Measurements from ENCODE around the gene SH3TC1. TPM values are rescaled to one million over a fixed set of nuclear protein-coding genes. Genes with fewer than 3 reads are reported as not detected.

SH3TC1 gene
- polyA plus RNA-seq, 3 donors, result 11.1 to 16.3 (median 14.2) TPM

DNA sequence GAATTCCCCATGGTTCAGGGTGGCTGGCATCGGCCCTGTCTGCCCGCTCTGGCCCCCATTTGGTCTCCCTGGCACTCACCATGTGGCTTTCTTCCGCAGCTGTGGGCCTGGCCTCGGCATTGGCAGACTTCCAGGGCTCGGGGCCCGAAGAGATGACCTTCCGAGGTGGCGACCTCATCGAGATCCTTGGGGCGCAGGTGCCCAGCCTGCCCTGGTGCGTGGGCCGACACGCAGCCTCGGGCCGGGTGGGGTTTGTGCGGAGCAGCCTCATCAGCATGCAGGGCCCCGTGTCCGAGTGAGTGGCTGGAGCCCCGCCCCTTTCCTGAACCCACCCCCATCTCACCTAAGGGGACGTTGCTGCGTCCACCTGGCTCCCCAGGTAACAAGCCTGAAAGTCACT, 20.1 kb downstream of the SH3TC1 start:
- H3K27ac ChIP-seq (ENCODE audit: low read depth, low read length), result no peak overlapping the region
- 61 to 86% (median 76%) methylated on average over 20 to 21 of the region's 21 CpGs for WGBS, 3 donors

DNA sequence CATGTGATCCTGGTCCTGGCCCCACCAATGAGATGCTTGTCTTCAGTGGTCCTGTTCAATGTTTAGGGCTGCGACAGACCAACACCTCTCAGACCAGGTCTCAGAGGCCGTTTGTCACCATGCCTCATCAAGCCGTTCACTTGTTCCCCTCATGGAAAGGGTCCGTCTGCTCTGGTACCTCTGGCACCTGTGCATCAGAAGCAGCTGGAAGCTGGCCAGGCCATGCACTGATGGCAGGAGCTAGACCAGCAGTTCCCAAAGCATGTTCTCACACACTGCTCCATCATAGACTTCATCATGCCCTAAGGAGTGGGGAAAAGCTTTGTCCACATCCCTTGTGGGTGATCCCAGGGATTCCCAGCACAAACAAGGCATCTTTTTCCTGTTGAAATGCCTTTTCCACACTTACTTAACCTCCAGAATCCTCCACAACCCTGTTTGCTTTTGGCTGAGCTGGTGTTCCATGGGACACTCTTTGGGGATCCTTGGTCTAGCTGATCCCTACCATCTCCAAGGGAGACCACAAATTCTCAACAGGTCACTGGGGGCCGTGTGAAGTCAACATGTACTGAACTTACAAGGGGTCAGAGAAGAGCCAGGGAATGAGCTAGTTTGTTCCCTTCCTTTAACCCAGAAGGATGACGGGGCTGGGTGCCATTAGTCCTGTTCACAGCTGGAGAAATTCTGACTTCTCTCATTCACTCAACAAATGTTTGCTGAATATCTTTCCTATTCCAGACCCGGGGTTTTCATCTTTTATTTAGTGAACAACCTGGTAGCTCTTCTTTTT, 21.8 kb downstream of the SH3TC1 start:
- 83 to 91% (median 86%) methylated on average over 7 of the region's 7 CpGs for WGBS, 3 donors
- H3K27ac ChIP-seq (ENCODE audit: low read depth, low read length), result no peak overlapping the region

DNA sequence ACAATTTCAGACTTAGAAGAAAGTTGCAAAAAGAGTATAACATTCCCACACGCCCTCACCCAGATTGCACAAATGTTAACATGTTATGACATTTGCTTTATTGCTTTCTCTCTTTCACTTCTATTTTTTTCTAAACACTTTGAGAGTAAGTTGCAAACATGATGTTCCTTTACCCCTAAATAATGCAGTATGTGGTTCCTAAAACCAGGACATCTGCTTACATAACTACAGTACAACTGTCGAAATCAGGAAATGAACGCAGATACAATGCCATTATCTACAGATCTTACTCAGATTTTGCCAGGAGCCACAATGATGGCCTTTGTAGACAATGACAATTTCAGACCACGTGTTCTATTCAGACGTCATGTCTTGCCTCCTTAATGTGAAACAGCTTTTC, 22.4 kb downstream of the SH3TC1 start:
- no peak overlapping the region for H3K27ac ChIP-seq (ENCODE audit: low read depth, low read length)
- 34 to 80% (median 37%) methylated on average over 5 of the region's 5 CpGs for WGBS, 3 donors

DNA sequence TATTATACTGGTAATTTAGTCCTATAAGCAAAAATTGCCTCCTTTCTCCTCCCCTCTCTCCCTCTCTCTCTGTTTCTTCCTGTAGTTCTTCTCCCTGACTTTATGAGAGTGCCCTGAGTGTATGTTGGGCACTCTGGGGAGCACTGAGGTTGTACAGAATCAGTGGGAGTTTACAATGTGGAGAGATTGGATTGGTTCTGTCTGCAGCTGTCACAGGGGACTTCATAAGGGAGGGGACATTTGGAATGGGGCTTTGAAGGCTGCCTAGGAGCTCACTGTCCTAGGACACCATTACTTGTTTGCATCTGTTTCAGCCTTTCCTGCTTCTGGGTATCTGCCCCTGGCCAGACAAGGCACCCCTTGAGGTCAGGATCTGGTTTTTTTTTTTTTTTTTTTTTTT, 22.9 kb downstream of the SH3TC1 start:
- H3K27ac ChIP-seq (ENCODE audit: low read depth, low read length), result no peak overlapping the region

DNA sequence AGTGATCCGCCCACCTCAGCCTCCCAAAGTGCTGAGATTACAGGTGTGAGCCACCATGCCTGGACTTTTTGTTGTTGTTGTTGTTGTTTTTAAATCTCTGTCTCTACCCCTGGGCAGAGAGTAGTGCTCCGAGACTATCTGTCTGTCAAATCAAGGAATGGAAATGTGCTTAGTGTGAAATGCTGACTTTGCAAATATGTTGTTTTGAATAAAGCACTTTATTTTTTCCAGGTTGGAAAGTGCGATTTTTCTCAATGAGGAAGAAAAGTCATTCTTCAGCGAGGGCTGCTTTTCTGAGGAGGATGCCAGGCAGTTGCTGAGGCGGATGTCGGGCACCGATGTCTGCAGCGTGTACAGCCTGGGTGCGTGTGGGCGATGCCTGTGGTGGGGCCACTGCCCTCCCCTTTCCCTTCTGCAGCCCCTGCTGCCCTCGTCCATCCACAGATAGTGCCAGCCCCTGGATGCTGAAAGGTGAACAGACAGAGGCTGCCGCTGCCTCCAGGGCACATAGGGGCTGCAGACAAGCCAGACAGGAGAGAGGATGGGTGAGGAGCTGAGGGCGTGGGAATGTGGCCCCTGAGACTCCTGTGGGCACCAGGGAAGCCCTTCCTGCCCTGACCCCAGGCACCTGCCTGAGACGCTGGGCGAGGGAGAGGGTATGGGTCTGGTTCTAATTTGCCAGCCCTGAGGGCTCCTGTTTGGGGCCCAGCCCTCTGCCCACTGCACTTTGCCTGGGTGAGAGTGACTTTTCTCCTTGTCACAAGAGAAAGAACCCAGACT, 23.7 kb downstream of the SH3TC1 start:
- WGBS, 3 donors, result 94 to 96% (median 95%) methylated on average over 15 of the region's 15 CpGs
- H3K27ac ChIP-seq (ENCODE audit: low read depth, low read length), result no peak overlapping the region

DNA sequence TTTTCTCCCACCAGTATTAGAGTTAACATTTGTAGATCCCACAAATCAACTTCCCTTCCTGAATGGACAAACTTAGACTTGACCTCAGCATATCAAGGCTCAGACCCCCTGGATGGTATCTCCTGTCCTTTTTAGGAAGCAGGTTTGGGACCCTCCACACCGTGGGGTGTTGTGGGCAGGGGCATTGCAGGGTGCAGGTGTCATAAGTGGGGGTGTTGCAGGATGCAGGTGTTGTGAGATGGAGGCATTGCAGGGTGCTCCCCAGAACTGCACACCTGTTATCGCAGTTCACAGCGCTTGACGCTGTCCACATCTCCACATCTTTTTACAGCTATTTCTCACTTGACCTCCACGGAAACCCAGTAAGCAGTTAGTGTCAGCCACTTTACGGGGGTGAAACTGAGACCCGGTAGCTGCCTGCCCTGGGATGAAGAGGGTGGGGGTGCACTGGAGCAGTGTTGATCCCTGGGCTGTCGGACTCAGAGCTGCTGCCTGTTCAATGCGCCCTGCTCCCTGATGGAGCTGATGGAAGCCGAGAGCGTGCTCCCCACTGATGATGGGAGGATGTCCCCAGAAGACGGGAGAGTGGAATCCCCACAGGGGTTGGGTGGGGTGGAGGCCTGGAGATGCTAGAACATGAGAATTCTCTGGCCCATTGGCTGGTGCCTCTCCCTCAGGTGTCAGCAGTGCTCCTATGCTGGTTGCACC, 25.3 kb downstream of the SH3TC1 start:
- no peak overlapping the region for H3K27ac ChIP-seq (ENCODE audit: low read depth, low read length)
- 76 to 92% (median 78%) methylated on average over 12 of the region's 12 CpGs for WGBS, 3 donors

DNA sequence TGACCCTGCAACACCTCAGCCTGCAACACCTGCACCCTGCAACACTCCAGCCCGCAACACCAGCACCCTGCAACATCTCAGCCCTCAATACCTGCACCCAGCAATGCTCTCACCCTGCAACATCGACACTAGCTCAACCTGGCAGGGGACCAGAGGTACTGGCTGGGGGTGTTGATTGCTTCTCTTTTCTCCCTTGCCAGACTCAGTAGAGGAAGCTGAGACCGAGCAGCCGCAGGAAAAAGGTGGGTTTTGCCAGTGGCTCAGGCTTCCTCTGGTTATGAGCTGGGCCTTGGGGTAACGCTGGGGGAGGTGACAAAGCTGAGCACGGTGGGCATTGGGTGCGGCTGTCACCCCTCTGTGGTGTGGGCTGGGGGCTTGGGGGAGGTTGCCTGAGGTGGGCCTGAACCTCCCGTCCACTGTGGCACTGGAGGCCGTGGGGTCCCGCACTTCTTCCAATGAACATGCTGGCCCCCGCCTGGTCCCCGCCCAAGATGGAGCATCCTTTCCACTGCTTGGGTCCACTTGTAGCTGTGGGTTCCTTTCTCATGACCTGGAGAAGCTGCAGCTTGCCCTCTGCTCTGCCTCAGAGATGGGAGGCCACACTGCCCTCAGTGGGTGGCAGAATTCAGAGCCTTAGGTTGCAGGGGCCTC, 26.0 kb downstream of the SH3TC1 start:
- H3K27ac ChIP-seq (ENCODE audit: low read depth, low read length), result no peak overlapping the region
- WGBS, 3 donors, result 50 to 71% (median 59%) methylated on average over 11 to 12 of the region's 12 CpGs

DNA sequence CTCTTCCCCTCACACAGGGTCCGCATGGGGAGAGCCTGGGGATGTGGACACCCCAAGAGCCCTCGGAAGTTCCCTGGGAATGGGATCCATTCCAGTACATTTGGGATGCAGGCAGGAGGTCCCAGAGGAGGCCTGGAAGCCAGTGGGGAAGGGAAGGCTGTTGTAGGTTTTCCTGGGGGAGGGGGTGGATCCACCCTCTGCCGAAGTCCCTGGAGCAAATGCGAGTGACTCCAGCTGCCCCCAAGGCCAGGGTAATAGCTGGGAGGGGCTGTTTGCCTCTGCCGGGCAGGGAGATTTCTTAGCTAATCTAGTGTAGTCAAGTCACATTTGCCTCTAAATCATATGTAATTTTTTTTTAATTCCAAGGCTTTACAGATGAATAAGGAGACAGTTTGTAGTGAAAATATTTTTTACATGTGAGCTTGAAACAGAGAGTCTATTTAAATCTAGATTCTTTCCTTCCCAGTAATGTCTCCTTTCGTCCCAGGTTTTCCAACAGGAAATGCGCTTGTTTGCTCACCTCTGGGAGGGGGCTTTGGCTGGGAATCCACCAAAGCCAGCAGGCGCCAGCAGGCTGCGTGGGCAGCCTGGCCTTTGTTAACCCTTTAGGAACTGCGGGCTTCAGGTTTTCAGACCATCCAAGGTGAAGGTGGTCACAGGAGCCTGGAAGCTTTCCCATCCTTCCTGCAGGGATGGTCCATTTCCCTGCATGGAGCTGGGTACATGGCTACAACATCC, 26.8 kb downstream of the SH3TC1 start:
- WGBS, 3 donors, result 25 to 59% (median 59%) methylated on average over 10 of the region's 10 CpGs
- no peak overlapping the region for H3K27ac ChIP-seq (ENCODE audit: low read depth, low read length)

DNA sequence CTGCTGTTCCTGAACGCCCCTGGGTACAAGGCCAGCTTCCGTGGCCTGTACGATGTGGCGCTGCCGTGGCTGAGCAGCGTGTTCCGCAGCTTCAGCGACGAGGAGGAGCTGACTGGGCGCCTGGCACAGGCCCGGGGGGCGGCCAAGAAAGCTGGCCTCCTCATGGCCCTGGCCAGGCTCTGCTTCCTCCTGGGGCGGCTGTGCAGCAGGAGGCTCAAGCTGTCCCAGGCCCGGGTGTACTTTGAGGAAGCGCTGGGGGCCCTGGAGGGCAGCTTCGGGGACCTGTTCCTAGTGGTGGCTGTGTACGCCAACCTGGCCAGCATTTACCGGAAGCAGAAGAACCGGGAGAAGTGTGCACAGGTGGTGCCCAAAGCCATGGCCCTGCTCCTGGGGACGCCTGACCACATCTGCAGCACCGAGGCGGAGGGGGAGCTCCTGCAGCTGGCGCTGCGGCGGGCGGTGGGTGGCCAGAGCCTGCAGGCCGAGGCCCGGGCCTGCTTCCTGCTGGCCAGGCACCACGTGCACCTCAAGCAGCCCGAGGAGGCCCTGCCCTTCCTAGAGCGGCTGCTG, 28.2 kb downstream of the SH3TC1 start:
- 59 to 82% (median 65%) methylated on average over 28 to 31 of the region's 31 CpGs for WGBS, 3 donors
- H3K27ac ChIP-seq (ENCODE audit: low read depth, low read length), result no peak overlapping the region

DNA sequence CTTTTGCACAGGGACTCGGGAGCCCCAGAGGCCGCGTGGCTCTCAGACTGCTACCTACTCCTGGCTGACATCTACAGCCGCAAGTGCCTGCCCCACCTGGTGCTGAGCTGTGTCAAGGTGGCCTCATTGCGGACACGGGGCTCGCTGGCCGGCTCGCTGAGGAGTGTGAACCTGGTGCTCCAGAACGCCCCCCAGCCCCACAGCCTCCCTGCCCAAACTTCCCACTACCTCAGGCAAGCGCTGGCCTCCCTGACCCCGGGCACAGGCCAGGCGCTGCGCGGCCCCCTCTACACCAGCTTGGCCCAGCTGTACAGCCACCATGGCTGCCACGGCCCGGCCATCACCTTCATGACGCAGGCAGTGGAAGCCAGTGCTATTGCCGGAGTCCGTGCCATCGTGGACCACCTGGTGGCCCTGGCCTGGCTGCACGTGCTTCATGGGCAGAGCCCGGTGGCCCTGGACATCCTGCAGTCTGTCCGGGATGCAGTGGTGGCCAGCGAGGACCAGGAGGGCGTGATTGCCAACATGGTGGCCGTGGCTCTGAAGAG, 28.8 kb downstream of the SH3TC1 start:
- no peak overlapping the region for H3K27ac ChIP-seq (ENCODE audit: low read depth, low read length)
- WGBS, 3 donors, result 87 to 96% (median 92%) methylated on average over 24 to 27 of the region's 27 CpGs

DNA sequence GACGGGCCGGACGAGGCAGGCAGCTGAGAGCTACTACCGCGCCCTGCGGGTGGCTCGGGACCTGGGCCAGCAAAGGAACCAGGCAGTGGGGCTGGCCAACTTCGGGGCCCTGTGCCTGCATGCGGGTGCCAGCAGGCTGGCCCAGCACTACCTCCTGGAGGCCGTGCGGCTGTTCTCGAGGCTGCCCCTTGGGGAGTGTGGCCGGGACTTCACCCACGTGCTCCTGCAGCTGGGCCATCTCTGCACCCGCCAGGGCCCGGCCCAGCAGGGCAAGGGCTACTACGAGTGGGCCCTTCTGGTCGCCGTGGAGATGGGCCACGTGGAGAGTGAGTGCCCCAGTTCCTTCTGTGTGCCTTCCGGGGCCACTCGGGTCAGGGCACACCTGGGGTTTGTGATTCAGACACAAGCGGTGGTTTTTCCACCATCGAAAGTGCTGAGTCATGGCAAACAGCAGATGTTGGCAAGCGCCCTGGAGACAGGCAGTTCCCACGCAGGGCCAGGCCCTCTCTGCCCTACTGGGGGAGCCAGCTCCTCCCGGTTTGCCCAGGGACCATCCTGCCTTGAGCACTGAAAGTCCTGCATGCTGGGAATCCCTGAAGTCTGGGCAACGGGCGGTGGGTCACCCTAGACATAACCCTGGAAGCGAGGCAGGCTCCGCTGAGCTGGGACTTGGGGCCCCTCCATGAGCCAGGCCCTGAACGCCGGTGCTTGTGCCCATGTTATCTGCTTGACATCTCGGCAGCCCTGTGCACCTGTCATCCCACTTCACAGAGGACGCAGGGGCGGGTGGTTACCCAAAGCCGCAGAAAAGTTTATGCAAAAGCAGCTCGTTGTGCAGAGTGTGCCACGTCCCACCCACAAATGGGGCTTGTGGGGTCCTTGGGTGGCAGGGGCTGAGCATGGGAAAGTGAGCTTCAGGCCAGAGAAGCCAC, 29.5 kb downstream of the SH3TC1 start:
- H3K27ac ChIP-seq (ENCODE audit: low read depth, low read length), result no peak overlapping the region
- WGBS, 3 donors, result 36 to 56% (median 44%) methylated on average over 38 to 39 of the region's 39 CpGs

DNA sequence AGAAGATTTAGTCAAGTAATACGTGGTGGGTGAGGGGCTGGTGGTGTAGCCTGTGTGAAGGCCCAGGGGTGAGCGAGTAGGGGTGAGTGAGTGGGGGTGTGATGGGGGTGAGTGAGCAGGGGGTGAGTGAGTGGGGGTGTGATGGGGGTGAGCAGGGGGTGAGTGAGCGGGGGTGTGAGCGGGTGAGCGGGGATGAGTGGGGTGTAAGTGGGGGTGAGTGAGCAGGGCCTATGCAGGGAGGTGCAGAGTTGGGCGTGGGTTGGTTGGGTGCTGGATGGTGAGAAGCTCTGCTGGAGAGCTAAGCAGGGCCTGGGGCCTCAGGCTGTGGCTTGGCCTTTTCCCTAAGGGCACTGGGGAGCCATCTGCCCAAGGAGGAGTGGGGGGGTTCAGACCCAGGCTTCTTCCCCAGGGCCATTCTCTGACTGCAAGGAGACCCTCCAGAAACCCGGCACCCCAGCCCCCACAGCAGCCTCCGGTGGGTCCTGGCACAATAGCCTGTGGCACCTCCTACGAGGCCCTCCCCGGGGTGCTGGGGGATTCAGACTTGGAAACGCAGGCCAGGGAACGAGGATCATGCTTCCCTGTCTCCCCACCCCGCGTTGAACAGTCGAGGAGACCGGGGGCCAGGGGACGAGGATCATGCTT, 30.4 kb downstream of the SH3TC1 start:
- no peak overlapping the region for H3K27ac ChIP-seq (ENCODE audit: low read depth, low read length)
- WGBS, 3 donors, result 91 to 93% (median 92%) methylated on average over 12 to 17 of the region's 17 CpGs

DNA sequence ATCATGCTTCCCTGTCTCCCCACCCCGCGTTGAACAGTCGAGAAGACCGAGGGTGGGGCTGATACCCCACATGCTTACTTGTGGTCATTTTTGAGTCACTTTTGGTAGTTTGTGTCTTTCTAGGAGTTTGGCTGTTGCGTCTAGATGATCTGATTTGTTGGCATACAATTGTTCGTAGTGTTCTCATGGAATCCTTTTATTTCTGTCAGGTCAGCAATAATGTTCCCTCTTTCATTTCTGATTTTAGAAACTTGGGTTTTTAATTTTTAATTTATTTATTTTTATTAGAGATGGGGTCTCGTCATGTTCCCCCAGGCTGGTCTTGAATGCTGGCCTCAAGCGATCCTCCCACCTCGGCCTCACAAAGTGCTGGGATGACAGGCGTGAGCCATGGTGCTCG, 30.9 kb downstream of the SH3TC1 start:
- H3K27ac ChIP-seq (ENCODE audit: low read depth, low read length), result no peak overlapping the region
- 95 to 98% (median 97%) methylated on average over 11 of the region's 11 CpGs for WGBS, 3 donors

DNA sequence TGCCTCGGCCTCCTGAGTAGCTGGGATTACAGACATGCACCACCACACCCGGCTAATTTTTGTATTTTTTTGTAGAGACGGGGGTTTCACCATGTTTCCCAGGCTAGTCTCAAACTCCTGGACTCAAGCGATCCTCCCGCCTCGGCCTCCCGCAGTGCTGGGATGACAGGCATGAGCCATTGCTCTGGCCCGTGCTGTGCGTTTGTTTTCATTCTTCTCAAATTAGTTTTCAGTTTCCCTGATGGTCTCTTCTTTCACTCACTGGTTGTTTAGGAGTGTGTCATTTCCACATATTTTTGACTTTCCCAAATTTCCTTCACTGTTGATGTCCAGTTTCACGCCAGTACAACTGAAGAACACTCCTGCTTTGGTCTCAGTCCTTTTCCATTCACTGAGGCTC, 31.8 kb downstream of the SH3TC1 start:
- H3K27ac ChIP-seq (ENCODE audit: low read depth, low read length), result no peak overlapping the region
- 95 to 98% (median 96%) methylated on average over 10 of the region's 10 CpGs for WGBS, 3 donors

DNA sequence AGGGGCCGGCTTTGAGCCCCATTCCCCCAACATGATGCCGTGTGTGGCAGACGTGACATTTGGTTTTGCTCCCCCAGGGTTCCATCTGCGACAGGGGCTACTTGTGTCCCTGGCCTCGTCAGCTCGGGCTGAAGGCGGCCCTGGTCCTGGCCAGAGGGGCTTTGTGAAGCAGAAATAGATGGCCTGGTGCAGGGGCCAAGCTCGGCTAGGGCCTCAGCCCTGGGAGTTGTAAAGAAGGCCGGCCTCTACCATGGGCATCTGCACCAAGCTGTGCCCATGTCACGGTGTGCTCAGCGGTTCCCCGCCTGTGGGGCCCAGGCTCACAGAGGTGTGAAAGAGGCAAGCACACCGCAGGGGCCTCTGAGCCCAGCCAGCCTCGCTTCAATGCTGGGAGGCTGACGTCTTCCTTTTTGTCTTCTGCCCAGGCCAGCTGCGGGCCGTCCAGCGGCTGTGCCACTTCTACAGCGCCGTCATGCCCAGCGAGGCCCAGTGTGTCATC, 32.5 kb downstream of the SH3TC1 start:
- WGBS, 3 donors, result 93 to 95% (median 94%) methylated on average over 21 of the region's 21 CpGs

DNA sequence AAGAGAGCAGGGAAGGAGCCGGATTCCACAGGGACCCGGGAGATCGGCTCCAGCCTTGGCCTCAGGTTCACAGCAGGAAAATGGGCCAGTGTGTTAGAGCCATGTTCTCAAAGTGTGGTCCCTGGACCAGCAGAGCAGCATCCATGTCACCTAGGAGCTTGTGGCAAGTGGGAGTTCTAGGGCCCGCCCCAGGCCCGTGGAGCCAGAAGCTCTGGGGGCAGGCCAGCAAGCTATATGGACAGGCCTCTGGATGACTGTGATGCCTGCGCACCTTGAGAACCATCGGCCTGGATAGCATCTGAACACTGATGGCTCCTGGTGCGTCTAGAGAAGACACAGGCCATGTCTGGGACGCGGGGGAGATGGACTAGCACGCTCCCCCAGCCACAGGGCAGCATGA, 33.7 kb downstream of the SH3TC1 start:
- no peak overlapping the region for H3K27ac ChIP-seq (ENCODE audit: low read depth, low read length)
- 96 to 97% (median 97%) methylated on average over 11 of the region's 11 CpGs for WGBS, 3 donors

More for the DNA sequence above, 32.5 kb downstream of the SH3TC1 start:
- H3K27ac ChIP-seq (ENCODE audit: low read depth, low read length), result no peak overlapping the region
